Measurements from ENCODE around the gene GPR21. TPM values are rescaled to one million over a fixed set of nuclear protein-coding genes. Genes with fewer than 3 reads are reported as not detected.

GPR21 gene
- total and polyA plus RNA-seq, 2 of the 13 experiments (the other 11 are each of a cell fraction or from before 2014, with no cell fraction given): 0.29 to 0.32 TPM

DNA sequence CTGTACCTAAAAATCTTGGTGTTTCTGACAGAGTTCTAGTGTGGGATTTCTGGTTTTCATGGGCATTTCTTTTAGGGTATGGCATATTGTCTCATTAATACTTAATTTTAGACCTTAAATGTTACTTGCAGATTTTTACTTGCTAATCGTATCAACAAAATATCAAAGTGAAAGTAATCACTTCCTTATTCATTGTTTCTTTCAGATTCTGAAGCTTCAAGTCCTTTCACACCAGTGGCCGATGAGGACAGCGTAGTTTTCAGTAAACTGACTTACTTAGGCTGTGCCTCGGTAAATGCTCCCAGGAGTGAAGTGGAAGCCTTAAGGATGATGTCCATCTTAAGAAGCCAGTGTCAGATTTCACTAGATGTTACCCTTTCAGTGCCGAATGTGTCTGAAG is 47.5 kb upstream of the GPR21 start (continued):
- no peak for TF ChIP-seq HNRNPUL1 (IDR thresholded peaks at IDR 0.05; ENCODE audit: low read depth, low read length)
- no peak for TF ChIP-seq ZNF777 (CRISPR knock-in tag; IDR thresholded peaks at IDR 0.05)
- no peak for TF ChIP-seq ZNF589 (CRISPR knock-in tag; conservative IDR thresholded peaks at IDR 0.05)
- no peak for TF ChIP-seq ETV6 (CRISPR knock-in tag; conservative IDR thresholded peaks at IDR 0.05)
- TF ChIP-seq ZNF616 (CRISPR knock-in tag; IDR thresholded peaks at IDR 0.05; ENCODE audit: low read depth): no peak
- TF ChIP-seq, protein P1, sequence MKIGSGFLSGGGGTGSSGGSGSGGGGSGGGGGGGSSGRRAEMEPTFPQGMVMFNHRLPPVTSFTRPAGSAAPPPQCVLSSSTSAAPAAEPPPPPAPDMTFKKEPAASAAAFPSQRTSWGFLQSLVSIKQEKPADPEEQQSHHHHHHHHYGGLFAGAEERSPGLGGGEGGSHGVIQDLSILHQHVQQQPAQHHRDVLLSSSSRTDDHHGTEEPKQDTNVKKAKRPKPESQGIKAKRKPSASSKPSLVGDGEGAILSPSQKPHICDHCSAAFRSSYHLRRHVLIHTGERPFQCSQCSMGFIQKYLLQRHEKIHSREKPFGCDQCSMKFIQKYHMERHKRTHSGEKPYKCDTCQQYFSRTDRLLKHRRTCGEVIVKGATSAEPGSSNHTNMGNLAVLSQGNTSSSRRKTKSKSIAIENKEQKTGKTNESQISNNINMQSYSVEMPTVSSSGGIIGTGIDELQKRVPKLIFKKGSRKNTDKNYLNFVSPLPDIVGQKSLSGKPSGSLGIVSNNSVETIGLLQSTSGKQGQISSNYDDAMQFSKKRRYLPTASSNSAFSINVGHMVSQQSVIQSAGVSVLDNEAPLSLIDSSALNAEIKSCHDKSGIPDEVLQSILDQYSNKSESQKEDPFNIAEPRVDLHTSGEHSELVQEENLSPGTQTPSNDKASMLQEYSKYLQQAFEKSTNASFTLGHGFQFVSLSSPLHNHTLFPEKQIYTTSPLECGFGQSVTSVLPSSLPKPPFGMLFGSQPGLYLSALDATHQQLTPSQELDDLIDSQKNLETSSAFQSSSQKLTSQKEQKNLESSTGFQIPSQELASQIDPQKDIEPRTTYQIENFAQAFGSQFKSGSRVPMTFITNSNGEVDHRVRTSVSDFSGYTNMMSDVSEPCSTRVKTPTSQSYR (CRISPR knock-in tag; IDR thresholded peaks at IDR 0.05; ENCODE audit: borderline replicate concordance): no peak
- no peak for TF ChIP-seq SMAD3 (CRISPR knock-in tag; IDR thresholded peaks at IDR 0.05)
- TF ChIP-seq KAT7 (CRISPR knock-in tag; IDR thresholded peaks at IDR 0.05; ENCODE audit: borderline replicate concordance): no peak
- TF ChIP-seq SETDB1 (CRISPR knock-in tag; IDR thresholded peaks at IDR 0.05; ENCODE audit: borderline replicate concordance): no peak
- no peak for TF ChIP-seq NR2F2 (IDR thresholded peaks at IDR 0.05; ENCODE audit: borderline replicate concordance, low read depth)
- TF ChIP-seq ZNF569 (CRISPR knock-in tag; IDR thresholded peaks at IDR 0.05; ENCODE audit: borderline replicate concordance): no peak
- no peak for TF ChIP-seq SMYD3 (CRISPR knock-in tag; IDR thresholded peaks at IDR 0.05)
- no peak for TF ChIP-seq E2F5 (CRISPR knock-in tag; conservative IDR thresholded peaks at IDR 0.05)
- no peak for TF ChIP-seq KDM4B (CRISPR knock-in tag; IDR thresholded peaks at IDR 0.05)
